Measurements from ENCODE around the gene S100A14. TPM values are rescaled to one million over a fixed set of nuclear protein-coding genes. Genes with fewer than 3 reads are reported as not detected.

The S100A14 gene
- total RNA-seq, 1 donor: 0.36 TPM

DNA sequence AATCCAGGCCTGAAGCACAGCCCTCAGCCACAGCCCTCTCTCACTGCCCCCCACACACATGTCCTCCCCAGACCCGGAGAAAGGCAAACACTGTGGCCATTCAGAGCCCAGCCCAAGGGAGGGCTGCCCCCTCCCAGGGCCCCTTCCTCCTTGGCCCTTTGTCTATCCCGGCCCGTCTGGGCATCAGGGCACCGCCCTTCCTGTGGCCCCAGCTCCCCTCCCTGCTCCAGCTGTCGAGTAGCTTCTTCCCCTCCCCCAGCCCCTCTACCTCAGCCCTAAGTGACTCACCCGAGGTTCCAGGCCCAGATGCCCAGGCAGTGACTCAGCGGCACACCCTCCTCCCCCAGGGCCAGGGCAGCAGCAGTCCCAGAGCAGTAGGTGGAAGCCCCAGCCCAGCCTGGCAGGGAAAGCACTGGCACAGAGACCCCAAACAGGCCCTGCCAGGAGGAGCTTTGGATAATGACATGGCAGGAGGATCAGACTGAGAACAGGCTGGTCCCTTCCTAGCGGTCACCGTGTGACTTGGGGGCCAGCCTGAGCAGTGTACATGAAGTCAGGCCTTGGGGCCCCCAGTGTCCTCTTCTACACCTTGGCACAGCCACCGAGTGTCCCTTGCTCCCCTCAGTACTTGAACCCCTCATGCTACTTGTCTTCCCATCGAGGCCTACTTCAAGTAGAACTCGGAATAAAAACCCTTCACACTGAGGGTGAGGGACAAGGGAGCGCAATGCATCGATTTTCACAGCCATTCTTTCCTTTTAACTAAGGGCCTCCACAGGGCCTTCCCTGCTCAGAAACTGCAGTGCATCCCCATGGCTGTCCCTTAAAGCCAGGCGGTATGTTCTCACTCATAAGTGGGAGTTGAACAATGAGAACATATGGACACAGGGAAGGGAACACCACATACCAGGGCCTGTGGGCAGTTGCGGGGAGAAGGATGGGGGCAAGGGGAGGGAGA lies 49.4 kb downstream of the S100A14 start:
- H3K4me1 ChIP-seq (ENCODE audit: insufficient read depth, low read length): peaks cover 38% of the 10 kb centered on the region
- no peaks in the 10 kb centered on the region for H3K36me3 ChIP-seq (ENCODE audit: insufficient read depth, low read length)
- H3K27me3 ChIP-seq (ENCODE audit: insufficient read depth, low read length): no peaks in the 10 kb centered on the region
- no peaks in the 10 kb centered on the region for H3K79me2 ChIP-seq (ENCODE audit: insufficient read depth, low read length)
- peak overlapping the region; percentile 4 for H3K4me3 ChIP-seq (ENCODE audit: insufficient read depth, low read length)
- peak overlapping the region; percentile 70 for H3K4me2 ChIP-seq (ENCODE audit: insufficient read depth, low read length)
- H2AFZ ChIP-seq (ENCODE audit: low read length): peak overlapping the region; percentile 73
- no peaks in the 10 kb centered on the region for H4K20me1 ChIP-seq (ENCODE audit: insufficient read depth, low read length)
- peak; percentile 98 for DNase-seq (ENCODE audit: insufficient read length, low spot score, missing footprints)
- no peaks in the 10 kb centered on the region for H3K9me3 ChIP-seq (ENCODE audit: low read depth, low read length)
- TF ChIP-seq, protein P1, sequence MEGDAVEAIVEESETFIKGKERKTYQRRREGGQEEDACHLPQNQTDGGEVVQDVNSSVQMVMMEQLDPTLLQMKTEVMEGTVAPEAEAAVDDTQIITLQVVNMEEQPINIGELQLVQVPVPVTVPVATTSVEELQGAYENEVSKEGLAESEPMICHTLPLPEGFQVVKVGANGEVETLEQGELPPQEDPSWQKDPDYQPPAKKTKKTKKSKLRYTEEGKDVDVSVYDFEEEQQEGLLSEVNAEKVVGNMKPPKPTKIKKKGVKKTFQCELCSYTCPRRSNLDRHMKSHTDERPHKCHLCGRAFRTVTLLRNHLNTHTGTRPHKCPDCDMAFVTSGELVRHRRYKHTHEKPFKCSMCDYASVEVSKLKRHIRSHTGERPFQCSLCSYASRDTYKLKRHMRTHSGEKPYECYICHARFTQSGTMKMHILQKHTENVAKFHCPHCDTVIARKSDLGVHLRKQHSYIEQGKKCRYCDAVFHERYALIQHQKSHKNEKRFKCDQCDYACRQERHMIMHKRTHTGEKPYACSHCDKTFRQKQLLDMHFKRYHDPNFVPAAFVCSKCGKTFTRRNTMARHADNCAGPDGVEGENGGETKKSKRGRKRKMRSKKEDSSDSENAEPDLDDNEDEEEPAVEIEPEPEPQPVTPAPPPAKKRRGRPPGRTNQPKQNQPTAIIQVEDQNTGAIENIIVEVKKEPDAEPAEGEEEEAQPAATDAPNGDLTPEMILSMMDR (IDR thresholded peaks at IDR 0.05; ENCODE audit: extremely low read depth, low read depth, low read length): no peak
- H3K27ac ChIP-seq (ENCODE audit: low read depth, low read length): peak overlapping the region; percentile 100

DNA sequence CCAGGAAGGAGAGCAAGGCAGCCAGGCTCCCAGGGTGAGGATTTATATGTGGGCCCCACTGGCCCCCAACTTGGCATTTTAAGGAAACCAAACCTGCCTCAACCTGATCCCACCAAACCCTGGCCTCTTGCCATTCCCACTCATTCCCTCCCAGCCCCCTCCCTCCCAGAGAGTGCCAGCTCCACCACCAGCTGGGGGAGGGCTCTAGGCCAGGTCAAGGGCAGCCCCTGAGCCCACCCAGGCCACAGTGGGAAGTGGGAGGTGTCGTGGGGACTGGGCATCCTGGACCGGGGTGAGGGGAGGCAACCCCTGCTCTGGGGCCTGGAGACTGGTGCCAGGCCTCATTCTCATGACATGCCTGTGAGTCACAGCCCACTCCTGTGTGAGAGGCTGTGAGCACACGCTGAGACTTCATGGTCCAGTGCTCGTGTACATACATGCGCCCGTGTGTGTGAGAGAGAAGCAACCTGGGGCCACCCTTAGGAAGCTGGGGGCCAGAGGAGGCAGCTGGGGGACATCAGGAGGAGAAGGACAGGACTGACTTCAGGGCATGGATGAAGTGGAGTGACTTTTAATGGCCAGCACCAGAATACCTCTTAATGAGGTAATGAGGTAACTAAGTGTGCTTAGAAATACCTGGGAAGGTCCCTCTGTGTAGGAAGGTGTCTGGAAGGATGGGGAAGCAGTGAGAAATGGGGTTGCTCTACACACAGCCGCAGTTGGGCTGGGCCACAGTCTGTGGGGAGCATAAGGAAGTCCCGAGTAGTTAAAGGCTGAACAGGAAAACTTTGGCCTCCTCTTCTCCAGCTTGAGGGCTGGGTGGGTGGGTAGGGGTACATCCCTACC lies 50.4 kb downstream of the S100A14 start, which contains the start of gene S100A2:
Gene S100A2 (minus strand): TSS at position 316 of the 846 bp plus-strand sequence. CDS start 1,967 bp downstream, outside the sequence.
- H2AFZ ChIP-seq (ENCODE audit: low read length): peak within 1 kb of the TSS; percentile 73
- no peaks in the 10 kb centered on the region for H3K27me3 ChIP-seq (ENCODE audit: insufficient read depth, low read length)
- peak within 1 kb of the TSS; percentile 31 for H3K4me3 ChIP-seq (ENCODE audit: insufficient read depth, low read length)
- H3K4me2 ChIP-seq (ENCODE audit: insufficient read depth, low read length): peak within 1 kb of the TSS; percentile 70
- TF ChIP-seq, protein P1 (IDR thresholded peaks at IDR 0.05; ENCODE audit: extremely low read depth, low read depth, low read length): no peak
- no peaks in the 10 kb centered on the region for H3K79me2 ChIP-seq (ENCODE audit: insufficient read depth, low read length)
- DNase-seq (ENCODE audit: insufficient read length, low spot score, missing footprints): peak; percentile 94
- no peaks in the 10 kb centered on the region for H3K9me3 ChIP-seq (ENCODE audit: low read depth, low read length)
- no peaks in the 10 kb centered on the region for H3K36me3 ChIP-seq (ENCODE audit: insufficient read depth, low read length)
- H4K20me1 ChIP-seq (ENCODE audit: insufficient read depth, low read length): no peaks in the 10 kb centered on the region
- peaks cover 36% of the 10 kb centered on the region for H3K4me1 ChIP-seq (ENCODE audit: insufficient read depth, low read length)
- H3K27ac ChIP-seq (ENCODE audit: low read depth, low read length): peak within 1 kb of the TSS; percentile 100

Other genes starting within 250 kb of the S100A14 start
- gene S100A12, start 240.7 kb downstream of the S100A14 start, total RNA-seq: not detected in 2 replicates
- gene S100A8, start 225.3 kb downstream of the S100A14 start, total RNA-seq: not detected in 2 replicates
- gene S100A7A, start 199.8 kb downstream of the S100A14 start, total RNA-seq: not detected in 2 replicates
- gene S100A7, start 155.7 kb downstream of the S100A14 start, total RNA-seq: not detected in 2 replicates
- 1,187 and 1,317 TPM in 2 replicates for gene S100A6, start 80.3 kb downstream of the S100A14 start, total RNA-seq
- gene S100A5, start 75.4 kb downstream of the S100A14 start, total RNA-seq: not detected in 2 replicates
- 21.5 and 63.0 TPM in 2 replicates for gene S100A4, start 70.5 kb downstream of the S100A14 start, total RNA-seq
- gene S100A3, start 67.1 kb downstream of the S100A14 start, total RNA-seq: 4.4 and 7.6 TPM in 2 replicates
- gene S100A2, start 50.5 kb downstream of the S100A14 start, total RNA-seq: 1.8 and 2.1 TPM in 2 replicates
- gene S100A16, start 3.2 kb downstream of the S100A14 start, total RNA-seq: 160 and 190 TPM in 2 replicates
- gene S100A13, start 11.2 kb upstream of the S100A14 start, total RNA-seq: 121 and 165 TPM in 2 replicates
- gene S100A1, start 12.1 kb upstream of the S100A14 start, total RNA-seq: 0.29 TPM in 1 of 2 replicates, not detected in the other
- 38.9 and 40.9 TPM in 2 replicates for gene CHTOP, start 17.7 kb upstream of the S100A14 start, total RNA-seq
- 53.6 TPM in 2 replicates for gene SNAPIN, start 42.4 kb upstream of the S100A14 start, total RNA-seq
- 130 and 142 TPM in 2 replicates for gene ILF2, start 54.7 kb upstream of the S100A14 start, total RNA-seq
- under 0.01 TPM in 1 of 2 replicates, not detected in the other for gene NPR1, start 62.4 kb upstream of the S100A14 start, total RNA-seq
- gene INTS3, start 111.7 kb upstream of the S100A14 start, total RNA-seq: 42.4 and 42.7 TPM in 2 replicates
- 9.4 and 13.8 TPM in 2 replicates for gene SLC27A3, start 159.1 kb upstream of the S100A14 start, total RNA-seq